Fibroblast of pulmonary artery (primary cell): ENCODE results near the gene USH1G.
"Not testable (repeated sequence)": the region's sequence is repeated elsewhere in the genome, so short reads cannot be mapped to it uniquely, and the experiment has no call there.

Experiments
- DNase-seq: peaks from one replicate; pipeline ENCODE4 v3.0.0-alpha.2; 2010; ENCODE audit warnings: low read depth
- H3K4me3 ChIP-seq: replicated peaks from 2 replicates; pipeline ENCODE4 v1.5.1; 2011; ENCODE audit warnings: low read depth, mild to moderate bottlenecking, control low read depth, low read length, moderate library complexity
- TF ChIP-seq, protein P1 (sequence below): IDR thresholded peaks from 2 replicates; pipeline ENCODE4 v1.5.1; 2011; ENCODE audit warnings: mild to moderate bottlenecking, control low read depth, low read length, inconsistent platforms; ENCODE audit errors: missing control alignments

The USH1G gene

DNA sequence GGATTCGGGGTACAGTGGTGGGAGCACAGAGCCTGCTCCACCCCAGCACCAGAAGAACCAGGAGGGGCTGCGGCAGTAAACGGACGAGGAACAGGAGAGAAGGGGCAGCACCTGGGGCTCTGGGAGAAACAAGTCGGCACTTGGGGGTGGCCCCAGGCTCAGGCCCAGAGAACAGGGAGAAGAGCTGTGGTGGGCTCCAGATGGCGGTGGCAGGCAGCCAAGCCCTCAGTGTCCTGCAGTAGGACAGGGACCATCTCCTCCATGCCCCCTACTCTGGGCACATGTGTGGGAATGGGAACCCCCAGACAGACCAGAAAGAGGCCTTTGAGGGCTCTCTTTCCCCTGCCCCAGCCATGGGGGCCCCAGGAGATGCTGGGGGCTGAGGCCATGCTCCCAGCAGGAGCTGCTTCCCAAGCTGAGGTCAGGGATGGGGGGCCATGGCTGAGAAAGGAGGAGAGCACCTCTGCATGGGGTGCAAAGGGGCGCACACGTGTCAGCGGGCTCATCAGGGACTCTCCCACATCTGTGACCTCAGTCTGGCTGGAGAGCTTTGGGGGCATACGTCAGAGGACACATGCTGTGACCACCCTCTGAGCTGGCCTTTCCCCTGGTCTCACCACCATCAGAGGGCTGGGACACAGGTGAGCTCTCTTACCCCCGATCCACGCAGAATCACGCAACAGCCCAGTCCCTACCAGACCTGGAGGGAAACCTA lies 6.8 kb downstream of the USH1G start:
- H3K4me3 ChIP-seq: no peak overlapping the region
- TF ChIP-seq, protein P1, sequence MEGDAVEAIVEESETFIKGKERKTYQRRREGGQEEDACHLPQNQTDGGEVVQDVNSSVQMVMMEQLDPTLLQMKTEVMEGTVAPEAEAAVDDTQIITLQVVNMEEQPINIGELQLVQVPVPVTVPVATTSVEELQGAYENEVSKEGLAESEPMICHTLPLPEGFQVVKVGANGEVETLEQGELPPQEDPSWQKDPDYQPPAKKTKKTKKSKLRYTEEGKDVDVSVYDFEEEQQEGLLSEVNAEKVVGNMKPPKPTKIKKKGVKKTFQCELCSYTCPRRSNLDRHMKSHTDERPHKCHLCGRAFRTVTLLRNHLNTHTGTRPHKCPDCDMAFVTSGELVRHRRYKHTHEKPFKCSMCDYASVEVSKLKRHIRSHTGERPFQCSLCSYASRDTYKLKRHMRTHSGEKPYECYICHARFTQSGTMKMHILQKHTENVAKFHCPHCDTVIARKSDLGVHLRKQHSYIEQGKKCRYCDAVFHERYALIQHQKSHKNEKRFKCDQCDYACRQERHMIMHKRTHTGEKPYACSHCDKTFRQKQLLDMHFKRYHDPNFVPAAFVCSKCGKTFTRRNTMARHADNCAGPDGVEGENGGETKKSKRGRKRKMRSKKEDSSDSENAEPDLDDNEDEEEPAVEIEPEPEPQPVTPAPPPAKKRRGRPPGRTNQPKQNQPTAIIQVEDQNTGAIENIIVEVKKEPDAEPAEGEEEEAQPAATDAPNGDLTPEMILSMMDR: no peak
- no peak for DNase-seq

DNA sequence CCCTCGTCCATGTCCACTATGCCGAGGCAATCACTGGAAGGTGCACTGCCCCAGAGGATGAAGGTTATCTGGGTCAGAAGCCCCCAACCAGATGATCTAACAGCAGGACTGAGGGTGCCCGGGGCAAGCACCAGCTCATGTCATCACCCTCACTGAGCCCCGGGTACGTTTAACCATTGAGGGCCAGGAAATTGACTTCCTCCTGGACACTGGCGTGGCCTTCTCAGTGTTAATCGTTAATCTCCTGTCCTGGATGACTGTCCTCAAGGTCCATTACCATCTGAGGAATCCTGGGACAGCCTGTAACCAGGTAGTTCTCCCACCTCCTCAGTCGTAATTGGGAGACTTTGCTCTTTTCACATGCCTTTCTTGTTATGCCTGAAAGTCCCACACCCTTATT lies 11.6 kb downstream of the USH1G start:
- not testable (repeated sequence) for DNase-seq, H3K4me3 ChIP-seq

DNA sequence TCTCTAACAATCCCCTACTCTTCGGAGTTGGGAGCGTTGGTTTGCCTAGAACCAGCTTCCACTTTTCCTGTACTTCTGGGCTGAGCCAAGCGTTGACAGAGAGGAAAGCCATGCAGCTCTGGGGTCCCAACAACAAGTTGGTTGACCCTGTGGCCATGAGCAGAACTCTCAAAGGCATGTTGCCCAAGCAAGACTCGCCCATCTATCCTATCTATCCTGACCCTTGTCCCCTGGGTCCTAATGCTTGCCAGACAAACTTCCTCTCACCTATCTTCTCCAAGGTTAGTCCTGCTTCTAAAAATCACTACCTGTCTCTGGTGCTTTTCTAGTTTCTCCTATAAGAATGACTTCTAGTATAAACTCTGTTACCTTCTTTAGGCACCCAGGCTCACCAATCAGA lies 14.0 kb downstream of the USH1G start:
- H3K4me3 ChIP-seq, DNase-seq: not testable (repeated sequence)

DNA sequence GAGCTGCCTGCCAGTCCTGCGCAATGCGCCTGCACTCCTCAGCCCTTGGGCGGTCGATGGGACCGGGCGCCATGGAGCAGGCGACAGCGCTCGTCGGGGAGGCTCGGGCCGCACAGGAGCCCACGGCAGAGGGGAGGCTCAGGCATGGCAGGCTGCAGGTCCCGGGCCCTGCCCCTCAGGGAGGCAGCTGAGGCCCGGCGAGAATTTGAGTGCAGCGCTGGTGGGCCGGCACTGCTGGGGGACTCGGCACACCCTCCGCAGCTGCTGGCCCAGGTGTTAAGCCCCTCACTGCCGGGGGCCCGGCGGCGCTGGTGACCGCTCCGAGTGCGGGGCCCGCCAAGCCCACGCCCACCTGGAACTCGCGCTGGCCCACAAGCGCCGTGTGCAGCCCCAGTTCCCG lies 16.0 kb downstream of the USH1G start:
- DNase-seq: no peak
- TF ChIP-seq, protein P1: no peak
- H3K4me3 ChIP-seq: no peak overlapping the region

DNA sequence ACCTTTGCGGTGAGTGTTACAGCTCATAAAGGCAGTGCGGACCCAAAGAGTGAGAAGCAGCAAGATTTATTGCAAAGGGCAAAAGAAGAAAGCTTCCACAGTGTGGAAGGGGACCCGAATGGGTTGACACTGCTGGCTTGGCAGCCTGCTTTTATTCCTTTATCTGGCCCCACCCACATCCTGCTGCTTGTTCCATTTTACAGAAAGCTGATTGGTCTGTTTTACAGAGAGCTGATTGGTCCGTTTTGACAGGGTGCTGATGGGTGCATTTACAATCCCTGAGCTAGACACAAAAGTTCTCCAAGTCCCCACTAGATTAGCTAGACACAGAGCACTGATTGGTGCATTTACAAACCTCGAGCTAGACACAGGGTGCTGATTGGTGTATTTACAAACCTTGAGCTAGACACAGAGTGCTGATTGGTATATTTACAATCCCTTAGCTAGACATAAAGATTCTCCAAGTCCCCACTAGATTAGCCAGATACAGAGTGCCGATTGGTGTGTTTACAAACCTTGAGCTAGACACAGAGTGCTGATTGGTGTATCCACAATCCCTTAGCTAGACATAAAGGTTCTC lies 16.8 kb downstream of the USH1G start:
- not testable (repeated sequence) for DNase-seq, H3K4me3 ChIP-seq

DNA sequence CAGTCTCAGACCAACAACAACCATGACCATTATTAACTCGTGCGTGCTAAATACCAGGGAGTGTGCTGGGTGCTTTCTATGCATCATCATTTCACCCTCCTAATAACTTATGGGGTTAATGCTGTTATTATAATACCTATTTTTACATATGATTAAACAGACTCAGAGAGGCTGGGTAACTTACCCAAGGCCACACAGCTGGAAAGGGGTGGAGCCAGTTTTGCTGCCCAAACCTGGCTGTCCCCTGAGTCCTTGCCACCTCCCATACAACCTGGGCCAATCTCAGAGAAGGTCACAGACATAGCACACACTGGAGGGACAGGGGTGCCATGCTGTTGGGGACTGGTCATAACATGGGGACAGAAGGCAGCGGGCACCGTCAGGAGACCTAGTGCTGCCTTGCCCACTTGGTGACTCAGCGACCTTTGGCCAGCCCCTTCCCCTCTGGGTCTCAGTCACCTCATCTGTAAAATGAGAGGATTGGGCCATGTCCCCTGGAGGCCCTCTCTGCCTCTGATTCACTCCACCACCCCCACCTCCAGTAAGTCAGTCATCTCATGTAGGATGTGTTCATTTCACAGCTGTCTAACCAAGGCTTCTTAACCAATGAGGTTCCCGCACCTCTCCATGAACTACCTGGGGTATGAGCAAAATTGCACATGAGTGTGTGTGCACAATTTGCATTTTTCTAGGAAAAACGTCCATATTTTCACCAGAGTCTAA lies 18.2 kb downstream of the USH1G start:
- TF ChIP-seq, protein P1: no peak
- no peak overlapping the region for H3K4me3 ChIP-seq
- DNase-seq: no peak

DNA sequence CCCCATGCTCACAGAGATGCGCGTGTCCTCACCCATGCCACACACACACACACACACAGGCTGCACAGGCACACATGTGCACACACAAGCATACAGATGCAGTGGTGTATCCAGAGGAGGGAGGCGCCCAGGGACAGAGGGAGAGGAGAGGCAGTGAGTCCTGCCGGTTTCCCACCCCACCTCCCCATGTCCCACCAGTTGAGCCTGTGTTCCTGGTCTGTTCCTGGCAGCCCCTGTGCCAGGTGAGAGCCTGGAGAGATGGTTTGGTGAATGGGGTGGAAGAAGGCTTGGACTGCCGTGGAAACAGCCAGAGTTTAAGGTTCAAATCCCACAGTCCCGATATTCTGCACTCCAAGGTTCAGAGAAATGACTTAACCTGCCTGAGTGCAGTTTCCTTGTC lies 19.4 kb downstream of the USH1G start:
- H3K4me3 ChIP-seq: no peak overlapping the region
- TF ChIP-seq, protein P1: no peak
- DNase-seq: no peak

DNA sequence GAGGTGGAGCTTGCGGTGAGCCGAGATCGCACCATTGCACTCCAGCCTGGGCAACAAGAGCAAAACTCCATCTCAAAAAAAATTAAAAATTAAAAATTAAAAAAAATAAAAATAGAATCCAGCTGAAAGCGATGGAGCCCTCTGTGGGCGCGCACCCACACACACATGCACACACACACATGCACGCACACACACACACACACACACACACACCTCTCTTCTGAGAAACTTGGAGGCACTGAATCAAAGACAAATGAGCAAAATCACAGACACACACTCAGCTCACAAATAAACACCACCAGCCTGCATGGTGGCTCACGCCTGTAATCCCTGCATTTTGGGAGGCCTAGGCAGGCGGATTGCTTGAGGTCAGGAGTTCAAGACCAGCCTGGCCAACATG lies 20.0 kb downstream of the USH1G start:
- DNase-seq: no peak
- TF ChIP-seq, protein P1: no peak
- no peak overlapping the region for H3K4me3 ChIP-seq
